Kasumi-1 (cell line): Measurements from ENCODE around the gene COL13A1.

ENCODE experiments used
- DNase-seq, 2 experiments: peaks; one replicate each; lab custom pipeline; 2025; lab: John Stamatoyannopoulos, UW

The COL13A1 gene

DNA sequence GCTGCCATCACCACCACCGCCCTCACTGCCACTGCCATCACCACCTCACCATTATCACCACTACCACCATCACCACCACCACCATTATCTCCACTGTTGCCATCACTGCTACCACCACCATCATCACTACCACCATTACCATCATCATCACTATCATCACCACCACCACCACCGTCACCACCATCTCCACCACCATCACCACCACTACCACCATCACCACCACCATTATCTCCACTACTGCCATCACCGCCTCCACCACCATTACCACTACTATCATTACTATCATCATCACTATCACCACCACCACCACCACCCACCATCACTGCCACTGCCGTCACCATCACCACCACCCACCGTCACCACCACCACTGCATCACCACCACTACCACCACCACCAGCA is 9.9 kb upstream of the COL13A1 start:
- DNase-seq: no peak

DNA sequence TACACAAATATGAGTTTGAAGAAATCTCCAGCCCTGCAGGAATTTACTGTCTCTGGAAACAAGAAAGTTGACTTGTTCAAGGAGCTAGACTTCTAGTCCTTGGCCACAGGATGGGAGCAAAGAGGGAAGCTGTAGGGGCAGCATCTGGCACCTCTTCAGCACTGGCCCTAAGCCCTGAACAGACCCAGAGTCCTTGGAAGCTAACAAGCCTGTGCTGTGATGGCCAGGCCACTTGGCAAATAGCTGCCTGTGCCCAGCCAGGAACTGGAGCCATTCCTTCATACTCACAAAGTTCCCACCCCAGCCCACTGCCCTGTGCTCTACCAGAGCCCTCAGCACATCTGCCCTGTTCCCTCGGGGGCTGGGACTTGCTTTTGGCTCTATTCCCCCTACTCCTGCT is 9.4 kb upstream of the COL13A1 start:
- DNase-seq: no peak

GRCh38 chr10:69794673-69795072 is 7.0 kb upstream of the COL13A1 start:
- no peak for DNase-seq

DNA sequence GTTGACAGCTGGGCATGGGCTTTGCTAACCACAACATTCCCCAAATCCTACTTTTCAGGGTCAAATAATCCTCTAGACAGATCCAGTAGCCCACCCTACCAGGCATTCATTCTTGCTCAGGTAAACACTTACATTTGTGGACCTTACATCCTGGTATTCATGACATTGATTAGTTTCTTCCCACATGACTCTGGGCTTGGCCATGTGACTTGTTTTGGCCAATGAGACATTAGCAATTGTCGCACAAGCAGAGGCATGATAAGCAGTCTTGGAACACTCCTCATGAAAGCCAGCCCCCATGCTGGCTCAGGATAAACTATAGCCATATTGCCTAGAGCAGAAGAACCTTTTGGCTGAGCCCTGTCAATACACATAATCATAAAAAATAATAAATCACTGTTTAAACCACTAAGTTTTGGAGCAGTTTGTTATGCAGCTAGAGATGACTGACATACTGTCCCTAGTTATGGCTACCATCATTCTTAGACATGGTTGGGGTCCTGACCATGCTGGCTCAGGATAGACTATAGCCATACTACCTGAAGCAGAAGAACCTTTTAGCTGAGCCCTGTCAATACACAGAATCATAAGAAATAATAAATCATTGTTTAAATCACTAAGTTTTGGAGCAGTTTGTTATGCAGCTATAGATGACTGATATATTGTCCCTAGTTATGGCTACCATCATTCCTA is 6.3 kb upstream of the COL13A1 start:
- DNase-seq: no peak

GRCh38 chr10:69797959-69798358 is 3.7 kb upstream of the COL13A1 start:
- no peak for DNase-seq

- peak; percentile 53 to 69 for DNase-seq
These were observed 1.6 kb upstream of the COL13A1 start for GRCh38 chr10:69800109-69800508.

DNA sequence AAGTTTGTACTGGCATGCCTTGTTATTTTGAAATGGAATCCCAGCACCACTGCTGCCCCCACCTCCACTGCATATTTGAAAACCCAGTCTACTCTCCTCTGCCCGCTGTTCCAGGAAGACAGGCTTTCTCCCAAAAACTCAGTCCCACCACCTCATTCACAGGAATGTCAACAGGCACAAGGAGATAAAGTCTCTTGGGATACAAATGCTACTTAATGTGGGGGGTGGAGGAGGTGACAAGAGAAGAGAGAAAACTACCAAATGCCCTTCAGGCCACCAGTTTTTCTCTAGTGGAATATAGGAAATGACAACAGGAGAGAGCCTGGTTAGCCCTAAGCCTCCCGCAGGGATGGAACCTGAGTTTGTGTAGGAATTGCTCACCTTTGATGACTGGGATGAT is 1.0 kb upstream of the COL13A1 start:
- no peak for DNase-seq

DNA sequence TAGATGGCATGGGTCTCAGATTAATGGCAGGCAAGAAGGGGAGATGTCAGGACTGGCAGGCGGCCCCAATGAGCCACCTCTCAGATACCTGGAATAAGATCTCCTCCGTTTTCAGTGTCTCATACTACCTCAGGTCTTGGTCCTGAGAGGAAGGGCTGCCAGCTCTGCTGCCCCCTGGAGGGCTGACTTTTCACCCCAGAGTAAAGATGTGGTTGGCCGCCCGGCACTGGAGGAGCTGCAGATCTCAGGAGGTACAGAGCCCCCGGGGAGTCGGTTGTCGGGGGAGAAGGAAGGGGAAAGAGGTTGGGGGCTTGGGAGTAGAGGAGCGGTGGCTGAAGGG is 642 bp upstream of the COL13A1 start:
- peak; percentile 69 to 78 for DNase-seq

DNA sequence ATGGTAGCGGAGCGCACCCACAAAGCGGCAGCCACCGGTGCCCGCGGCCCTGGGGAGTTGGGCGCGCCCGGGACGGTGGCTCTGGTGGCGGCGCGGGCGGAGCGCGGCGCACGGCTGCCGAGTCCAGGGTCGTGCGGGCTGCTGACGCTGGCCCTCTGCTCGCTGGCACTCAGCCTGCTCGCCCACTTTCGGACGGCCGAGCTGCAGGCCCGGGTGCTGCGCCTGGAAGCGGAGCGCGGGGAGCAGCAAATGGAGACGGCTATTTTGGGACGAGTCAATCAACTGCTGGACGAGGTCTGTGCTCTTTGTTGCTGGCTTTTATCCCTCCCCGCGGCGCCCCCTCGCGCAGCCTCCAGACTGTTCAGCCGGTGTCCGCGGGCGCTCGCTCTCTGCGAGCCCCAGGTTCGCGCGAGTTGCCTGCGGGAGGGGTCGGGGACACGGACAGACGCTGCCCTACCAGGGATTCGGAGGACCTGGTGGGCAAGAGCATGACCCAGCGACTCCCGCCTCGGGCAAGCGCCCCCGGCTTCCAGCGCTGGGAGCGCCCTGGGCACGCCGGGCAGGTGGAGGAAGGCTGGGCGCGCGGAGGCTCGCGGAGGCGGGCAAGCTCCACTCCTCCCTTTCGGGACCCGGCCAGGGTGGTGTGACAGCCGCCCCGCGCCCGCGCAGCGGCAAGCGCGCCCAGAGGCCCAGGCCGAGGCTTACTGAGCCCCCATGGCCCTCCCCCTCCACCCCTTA is 887 bp downstream of the COL13A1 start:
- DNase-seq: peak in 1 of 2 experiments; percentile 7

DNA sequence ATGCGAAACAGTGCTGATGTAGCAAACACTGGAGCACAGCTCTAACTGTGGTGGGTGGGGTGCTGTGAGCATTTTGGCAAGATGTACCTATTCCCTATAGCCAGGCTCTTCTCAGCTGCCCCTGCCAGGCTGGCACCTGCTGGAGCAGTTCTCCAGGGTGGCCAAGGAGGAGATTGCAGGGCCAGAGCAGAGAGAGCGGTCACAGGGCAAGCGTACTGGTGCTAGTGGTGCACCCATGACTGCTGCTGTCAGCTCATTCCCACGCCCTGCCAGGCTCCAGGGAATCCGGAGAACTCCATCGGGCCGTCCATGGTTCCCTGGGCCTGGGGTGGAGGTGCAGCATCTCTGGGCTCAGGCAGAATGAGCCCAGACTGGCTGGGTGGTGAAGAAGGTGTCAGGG is 2.1 kb downstream of the COL13A1 start:
- DNase-seq: no peak

GRCh38 chr10:69804775-69805174 is 3.1 kb downstream of the COL13A1 start:
- no peak for DNase-seq

GRCh38 chr10:69807122-69807521 is 5.4 kb downstream of the COL13A1 start:
- DNase-seq: no peak

- no peak for DNase-seq
These were observed 6.0 kb downstream of the COL13A1 start for GRCh38 chr10:69807696-69808095.

DNA sequence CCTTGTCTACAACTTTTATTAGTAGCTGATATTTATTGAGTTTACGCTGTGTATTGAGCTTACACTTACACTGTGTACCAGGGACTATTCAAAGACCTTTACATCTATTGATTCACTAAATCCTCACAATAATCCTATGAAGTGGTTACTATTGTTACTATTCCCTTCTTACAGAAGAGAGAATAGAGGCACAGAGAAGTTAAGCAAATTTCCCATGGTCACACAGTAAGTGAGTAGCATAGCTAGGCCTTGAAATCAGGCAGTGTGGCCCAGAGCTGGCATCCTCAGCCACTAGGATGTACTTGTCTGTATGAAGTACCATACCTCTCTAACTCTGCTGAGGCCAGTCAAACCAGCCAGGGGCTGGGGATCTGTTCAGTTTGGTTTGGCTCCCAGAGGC is 7.6 kb downstream of the COL13A1 start:
- no peak for DNase-seq

DNA sequence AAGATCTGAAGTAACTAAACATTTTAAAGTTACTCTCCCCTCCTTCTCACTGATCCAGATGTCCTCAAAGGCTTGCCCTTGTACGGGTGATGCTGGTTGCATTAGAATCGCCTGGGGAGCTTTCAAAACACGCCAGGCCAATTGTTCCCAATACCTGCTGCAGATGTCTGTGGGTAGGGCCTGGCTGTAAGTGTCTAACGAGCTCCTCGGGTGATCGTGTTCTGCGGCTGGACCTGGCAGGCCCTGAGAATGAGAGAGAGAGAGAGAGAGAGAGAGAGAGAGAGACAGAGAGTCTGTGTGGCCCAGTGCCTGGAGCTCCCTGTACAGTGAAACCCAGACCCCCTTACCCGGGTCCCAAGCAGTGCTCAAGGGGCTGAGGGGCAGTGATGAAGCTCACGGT is 8.4 kb downstream of the COL13A1 start:
- no peak for DNase-seq

DNA sequence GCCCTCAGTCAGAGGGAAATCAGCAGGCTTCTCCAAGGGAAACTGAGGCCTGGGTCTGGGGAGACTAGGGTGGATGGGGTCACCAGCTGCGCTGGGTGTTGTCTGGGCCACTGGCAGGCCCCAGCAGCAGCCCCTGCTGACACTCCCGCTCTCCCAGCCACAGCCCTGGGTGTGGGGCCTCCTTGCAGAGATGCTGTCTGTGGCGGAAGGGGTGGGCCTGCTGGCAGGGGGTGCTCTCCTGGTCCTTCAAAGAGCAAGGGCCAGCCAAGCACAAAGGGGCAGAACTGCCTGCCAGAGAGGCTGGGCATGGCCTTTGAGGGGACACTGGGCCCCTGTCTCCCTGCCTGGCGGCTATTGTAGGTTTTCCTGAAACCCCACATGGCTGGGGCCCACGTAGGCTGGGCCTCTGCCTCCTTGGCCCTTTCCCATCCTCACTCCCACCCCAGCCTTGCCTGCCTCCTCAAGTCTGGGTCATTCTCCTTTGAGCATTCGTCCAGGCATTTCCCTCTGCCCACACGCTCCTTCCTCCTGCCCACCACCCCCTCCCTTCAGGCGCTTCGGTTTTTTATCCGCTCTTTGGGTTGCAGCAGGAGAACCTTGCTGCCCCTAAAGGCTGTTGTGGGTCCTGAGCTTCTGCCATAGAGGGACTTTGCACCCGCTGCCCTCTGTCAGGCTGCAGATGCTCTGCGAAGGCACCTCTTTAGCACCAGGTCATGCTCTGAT is 9.1 kb downstream of the COL13A1 start:
- DNase-seq: no peak

DNA sequence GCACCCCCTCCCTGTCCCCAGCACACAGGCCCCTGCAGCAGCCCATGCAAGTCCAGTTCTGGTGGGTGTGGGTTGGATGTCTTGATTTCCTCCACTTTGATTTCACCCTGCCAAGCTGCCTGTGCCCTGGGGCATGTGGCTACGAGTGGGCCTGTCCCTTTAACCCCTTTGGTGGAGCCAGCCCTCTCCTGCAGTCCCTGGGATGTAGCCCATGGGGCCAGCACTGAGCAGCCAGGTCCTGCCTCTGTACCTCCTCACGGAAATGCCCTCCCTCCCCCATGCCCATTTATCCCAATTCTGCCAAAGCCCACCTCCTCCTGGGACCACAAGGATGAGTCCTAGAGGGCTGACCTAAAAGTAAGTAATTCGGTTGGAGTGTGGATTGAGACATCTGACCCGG is 11.9 kb downstream of the COL13A1 start:
- DNase-seq: no peak

DNA sequence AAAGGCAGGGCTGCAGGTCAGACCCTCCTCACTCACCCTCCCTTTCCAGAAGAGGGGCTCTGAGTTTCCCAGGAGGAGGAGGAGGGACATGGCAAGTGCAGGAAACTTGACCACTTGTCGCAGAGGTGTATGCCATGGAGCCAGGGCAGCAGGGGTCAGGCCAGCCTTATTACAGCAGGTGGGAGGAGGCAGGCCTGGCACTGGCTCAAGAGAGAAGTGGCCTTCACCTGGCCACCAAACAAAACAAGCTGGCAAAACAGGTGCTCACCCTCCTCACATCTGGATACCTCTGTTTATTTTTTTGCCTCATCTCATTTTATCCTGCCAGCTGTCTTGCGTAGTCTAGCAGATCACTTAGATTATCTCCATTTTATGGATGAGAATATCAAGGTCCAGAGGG is 12.5 kb downstream of the COL13A1 start:
- DNase-seq: no peak

- no peak for DNase-seq
These were observed 13.4 kb downstream of the COL13A1 start for GRCh38 chr10:69815104-69815503.

- peak; percentile 15 to 17 for DNase-seq
These were observed 14.8 kb downstream of the COL13A1 start for GRCh38 chr10:69816521-69816920.

DNA sequence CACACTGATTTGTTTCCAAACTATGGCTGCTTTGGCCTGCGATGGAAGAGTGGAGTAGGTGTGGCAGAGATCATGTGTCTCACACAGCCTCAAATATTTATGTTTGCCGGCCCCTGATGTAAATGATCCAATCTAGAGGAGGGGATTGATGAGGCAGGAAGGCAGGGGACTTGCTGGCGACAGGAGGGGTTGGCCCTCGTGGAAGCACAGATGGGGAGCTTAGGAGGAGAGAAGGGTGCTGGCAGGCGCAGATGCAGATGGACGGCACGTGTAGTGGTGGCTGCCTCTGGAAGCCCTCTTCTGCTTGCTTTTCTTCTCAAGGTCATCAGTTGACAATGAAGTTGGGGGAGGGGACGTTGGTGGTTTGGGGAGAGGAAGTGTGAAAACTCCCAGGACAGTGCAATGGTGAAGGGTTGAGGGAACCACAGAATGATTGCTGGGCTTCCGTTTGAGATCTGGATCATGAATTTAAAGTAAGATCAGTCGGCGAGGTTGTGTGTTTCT is 15.4 kb downstream of the COL13A1 start:
- peak; percentile 63 to 71 for DNase-seq

DNA sequence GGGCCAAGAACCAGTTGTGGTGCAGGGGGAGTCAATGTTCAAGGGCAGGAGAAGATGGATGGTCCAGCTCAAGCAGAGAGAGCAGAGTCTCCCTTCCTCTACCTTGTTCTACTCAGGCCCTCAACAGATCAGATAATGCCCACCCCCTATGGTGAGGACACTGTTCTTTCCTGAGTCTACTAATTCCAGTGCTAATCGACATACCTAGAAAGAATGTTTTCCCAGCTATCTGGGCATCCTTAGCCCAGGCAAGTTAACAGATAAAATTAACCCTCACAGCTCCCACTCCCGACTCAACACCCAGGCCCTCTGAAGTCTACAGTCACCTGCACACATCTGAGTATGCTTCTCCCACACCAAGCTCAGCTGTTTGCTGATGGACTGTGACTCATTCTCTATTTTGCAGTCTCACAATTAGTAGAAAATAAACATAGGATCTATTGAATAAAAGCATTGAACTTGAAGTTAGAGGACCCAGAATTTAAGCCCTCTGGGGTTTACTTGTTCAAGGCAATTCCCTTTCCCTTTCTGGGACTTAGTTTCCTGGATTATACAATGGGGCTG is 17.1 kb downstream of the COL13A1 start:
- no peak for DNase-seq
